HG03159 (cell line): Measurements from ENCODE around the gene PACS2.

Experiments
- ATAC-seq: cut with Tn5 transposase; IDR thresholded peaks from one replicate; pipeline ENCODE4 v1.9.1; 2021; ENCODE audit warnings: mild to moderate bottlenecking, moderate library complexity; ENCODE audit not compliant: unreplicated experiment

Gene PACS2

DNA sequence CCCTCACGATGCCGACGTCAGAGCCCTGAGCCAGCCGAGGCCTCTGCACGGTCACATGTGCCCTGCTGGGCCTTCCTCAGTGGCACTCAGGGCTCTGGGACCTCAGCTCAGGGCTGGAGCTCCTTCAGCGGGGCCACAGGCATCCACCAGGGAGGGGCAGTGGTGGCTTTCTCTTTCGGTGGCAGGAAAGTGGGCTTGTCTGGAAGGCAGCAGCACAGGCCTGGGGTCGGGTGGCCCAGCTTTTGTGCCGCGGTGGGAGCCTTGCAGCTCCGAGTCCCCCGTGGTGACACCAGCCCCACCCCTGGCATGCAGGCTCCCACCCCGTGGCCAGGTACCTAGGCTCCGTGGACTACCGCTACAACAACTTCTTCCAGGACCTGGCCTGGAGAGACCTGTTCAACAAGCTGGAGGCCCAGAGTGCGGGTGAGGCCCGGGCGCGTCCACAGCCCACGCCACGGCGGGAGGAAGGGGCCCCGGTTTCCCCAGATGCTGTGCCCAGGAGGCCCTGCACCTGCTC, 69.6 kb downstream of the PACS2 start:
- no peak for ATAC-seq

- no peak for ATAC-seq
Observed at GRCh38 chr14:105384605-105385321, 70.2 kb downstream of the PACS2 start.

DNA sequence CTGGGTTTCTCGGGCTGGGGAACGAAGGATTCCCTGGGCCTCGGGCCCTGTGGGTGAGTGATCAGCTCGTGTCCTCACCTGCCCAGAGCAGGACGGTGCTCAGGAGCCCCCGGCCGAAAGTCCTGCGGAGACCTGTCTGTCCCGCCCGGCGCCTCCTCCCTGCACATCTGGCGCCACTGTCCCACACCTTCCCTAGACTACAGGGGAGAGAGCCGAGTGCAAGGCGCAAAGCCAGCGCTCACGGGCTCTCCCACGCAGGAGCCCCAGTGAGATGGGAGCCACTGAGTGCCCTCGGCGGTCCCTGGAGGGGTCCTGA, 70.7 kb downstream of the PACS2 start:
- ATAC-seq = no peak

DNA sequence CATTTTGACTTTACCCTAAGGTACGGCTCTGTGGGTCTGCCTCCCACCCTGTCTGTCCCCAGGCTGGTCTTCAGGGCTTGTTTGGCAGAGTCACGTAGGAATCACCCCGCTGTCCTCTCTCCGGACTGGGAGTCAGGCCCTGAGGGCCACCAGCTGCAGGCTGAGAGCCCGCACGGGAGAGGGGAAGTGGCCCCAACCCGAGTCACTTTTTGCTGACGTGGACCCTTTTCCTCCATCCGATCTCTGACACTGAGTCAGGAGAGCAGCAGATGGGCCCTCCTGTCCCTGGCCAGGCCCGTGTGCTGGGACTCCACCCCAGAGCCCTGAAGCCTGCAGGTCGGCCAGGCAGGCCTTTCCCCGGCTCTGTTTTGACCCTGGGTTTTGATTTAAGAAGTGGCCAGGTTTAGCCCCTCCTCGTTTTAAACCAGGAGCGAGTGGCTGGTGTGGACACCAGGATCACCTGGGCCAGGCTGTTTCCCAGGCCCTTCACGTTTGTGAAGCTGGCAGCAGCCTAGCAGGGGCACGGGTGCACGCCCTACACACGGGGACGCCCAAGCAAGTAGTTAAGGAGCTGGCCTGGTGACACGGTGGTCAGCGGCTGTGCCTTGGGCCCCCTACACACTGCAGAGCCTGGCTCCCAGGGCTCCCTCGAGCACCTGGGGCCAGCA, 71.3 kb downstream of the PACS2 start:
- ATAC-seq = no peak

- no peak for ATAC-seq
Observed at GRCh38 chr14:105386581-105387529, 72.3 kb downstream of the PACS2 start.

- no peak for ATAC-seq
Observed at GRCh38 chr14:105387530-105387922, 73.0 kb downstream of the PACS2 start.

- no peak for ATAC-seq
Observed at GRCh38 chr14:105388110-105388951, 73.8 kb downstream of the PACS2 start.

GRCh38 chr14:105388976-105389375, 74.4 kb downstream of the PACS2 start:
- no peak for ATAC-seq

- ATAC-seq = no peak
Observed at GRCh38 chr14:105389534-105389933, 75.0 kb downstream of the PACS2 start.

GRCh38 chr14:105389976-105390848, 75.7 kb downstream of the PACS2 start:
- ATAC-seq = no peak

GRCh38 chr14:105390849-105391500, 76.4 kb downstream of the PACS2 start:
- no peak for ATAC-seq

GRCh38 chr14:105391541-105391940, 77.0 kb downstream of the PACS2 start:
- no peak for ATAC-seq

DNA sequence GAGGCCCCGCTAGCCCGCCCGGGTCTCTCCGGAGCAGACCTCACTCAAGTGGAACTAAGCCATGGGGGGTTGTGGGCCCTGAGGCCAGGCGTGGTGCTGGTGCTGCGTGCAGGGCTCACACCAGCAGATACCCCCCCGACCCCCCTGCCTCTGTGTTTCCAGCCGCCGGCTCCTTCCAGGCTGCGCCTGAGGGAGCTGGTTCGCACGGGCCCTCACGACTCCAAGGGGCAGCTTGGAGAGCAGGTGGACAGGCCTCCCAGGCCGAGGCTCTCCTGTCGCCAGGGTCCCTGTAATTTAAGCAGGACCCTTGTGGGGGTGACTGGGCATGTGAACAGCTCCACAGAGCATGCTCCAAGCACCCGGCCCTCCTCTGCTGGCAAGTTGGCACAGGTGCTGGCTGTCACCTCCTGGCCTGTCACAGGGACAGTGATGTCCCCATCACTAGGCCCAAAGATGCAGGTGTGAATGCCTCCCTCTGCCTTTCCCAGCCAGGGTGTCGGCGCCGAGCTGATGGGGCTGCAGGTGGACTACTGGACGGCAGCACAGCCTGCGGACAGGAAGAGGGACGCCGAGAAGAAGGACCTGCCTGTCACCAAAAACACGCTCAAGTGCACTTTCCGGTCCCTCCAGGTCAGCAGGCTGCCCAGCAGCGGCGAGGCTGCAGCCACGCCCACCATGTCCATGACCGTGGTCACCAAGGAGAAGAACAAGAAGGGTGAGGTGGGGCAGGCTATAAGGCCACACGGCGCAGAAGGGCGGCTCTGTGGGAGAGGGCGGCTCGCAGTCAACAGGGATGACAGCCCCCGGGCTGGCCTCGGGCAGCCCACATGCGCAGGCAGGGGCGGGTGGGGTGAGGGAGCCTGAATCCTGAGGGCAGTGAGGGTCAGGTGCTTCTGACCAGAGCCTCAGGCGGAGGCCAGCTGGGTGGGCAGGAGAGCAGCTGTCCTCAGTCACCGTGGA, 77.9 kb downstream of the PACS2 start:
- no peak for ATAC-seq

DNA sequence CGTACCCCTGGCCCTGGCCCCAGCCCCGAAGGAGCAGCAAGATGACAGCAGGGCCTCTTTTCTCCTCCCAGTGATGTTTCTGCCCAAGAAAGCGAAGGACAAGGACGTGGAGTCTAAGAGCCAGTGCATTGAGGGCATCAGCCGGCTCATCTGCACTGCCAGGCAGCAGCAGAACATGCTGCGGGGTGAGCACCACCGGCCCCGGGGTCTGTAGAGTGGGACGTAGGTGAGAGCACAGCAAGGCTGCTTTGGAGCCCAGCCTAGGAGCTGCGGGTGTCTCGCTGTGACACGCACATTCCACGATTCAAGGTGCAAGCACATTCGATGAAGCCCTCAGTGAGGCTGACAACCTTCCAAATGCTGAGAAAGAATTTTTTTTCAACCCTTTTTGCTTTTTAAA, 78.6 kb downstream of the PACS2 start:
- ATAC-seq = no peak

DNA sequence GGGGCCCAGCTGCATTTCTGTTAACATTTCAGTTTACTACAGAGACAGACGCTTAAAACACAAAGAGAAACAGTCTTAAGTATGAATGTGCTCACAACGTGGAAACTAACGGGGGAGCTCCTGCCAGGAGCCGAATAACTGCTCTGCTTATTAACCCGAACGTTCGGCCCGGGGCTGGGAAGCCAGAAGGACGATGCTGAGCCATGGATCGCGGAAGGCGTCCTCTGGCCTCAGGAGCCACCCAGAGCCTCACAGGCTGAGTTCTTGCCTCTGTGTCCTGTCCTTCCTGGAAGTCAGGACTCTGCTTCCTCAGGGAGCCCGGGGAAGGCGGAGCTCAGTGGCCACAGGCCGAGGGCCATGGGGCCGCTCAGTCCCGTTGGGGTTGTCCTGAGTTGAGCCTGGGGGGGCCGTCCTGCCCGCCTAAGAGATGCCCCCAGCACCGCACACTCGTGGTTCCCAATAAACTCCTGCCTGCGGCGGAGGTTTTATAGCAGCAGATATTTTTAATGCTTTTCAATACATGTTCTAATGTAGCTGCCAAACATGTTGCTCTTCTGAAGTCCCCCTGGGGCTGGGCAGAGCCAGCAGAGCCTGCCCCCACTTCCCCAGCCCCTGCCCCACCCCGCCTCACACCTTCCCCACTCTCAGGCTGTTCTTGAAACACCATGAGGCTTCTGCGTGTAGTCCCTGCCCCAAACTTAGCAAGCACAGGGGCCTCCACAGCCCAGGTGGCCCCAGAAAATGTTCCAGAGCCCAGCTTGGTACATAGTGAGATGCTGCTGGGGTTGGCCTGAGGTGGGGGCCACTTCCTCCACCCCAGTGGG, 80.4 kb downstream of the PACS2 start:
- no peak for ATAC-seq

DNA sequence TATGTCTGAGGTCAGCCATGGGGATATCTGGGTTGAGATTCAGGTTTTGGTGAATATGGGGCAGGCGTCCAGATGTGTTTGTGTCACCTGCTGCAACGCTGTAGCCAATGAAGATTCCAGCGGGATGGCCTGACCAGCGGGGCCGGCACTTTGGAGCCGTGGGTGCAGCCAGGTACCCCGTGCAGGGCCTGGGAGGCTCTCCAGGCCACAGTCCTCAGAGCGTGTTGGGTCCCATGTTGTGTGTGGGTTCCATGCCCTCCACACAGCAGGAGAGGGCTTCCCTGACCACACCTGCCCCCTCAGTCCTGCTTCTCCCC, 80.9 kb downstream of the PACS2 start:
- ATAC-seq = no peak

- ATAC-seq = no peak
Observed at GRCh38 chr14:105397350-105397931, 82.9 kb downstream of the PACS2 start.
